Duodenal mucosa (tissue), 2 donors: ENCODE data around the gene METAP1.
"Not testable (repeated sequence)": the region's sequence is repeated elsewhere in the genome, so short reads cannot be mapped to it uniquely, and the experiment has no call there.

Experiments
- H3K27ac ChIP-seq: one replicate; pipeline ENCODE4 v1.7.0; 2013; ENCODE audit warnings: low read depth, low read length
- H3K27me3 ChIP-seq, 2 donors: one replicate each; pipeline ENCODE4 v1.7.0; 2013; ENCODE audit warnings: low read length in 2 of 2, control low read depth in 1 of 2; ENCODE audit not compliant: insufficient read depth in 2 of 2, control insufficient read depth in 1 of 2
- H3K36me3 ChIP-seq, 2 donors: one replicate each; pipeline ENCODE4 v1.7.0; 2013; ENCODE audit warnings: low read length in 2 of 2, control low read depth in 1 of 2; ENCODE audit not compliant: insufficient read depth in 2 of 2, control insufficient read depth in 1 of 2
- H3K4me1 ChIP-seq, 2 donors: one replicate each; pipeline ENCODE4 v1.7.0; 2013; ENCODE audit warnings: low read length in 2 of 2, control low read depth in 1 of 2; ENCODE audit not compliant: insufficient read depth in 2 of 2, control insufficient read depth in 1 of 2
- H3K4me3 ChIP-seq, 2 donors: one replicate each; pipeline ENCODE4 v1.7.0; 2013; ENCODE audit warnings: low read length in 2 of 2, low read depth in 1 of 2
- H3K9ac ChIP-seq, 2 donors: one replicate each; pipeline ENCODE4 v1.7.0; 2013; ENCODE audit warnings: low read length in 2 of 2, low read depth in 1 of 2
- H3K9me3 ChIP-seq, 2 donors: one replicate each; pipeline ENCODE4 v1.7.0; 2013; ENCODE audit warnings: low read length in 2 of 2, control low read depth in 1 of 2; ENCODE audit not compliant: control insufficient read depth in 1 of 2

The METAP1 gene

GRCh38 chr4:98967786-98968329 lies 27.7 kb upstream of the METAP1 start:
- Histone ChIP-seq H3K27ac (no peak overlapping the region), H3K36me3 (no peaks in the 10 kb centered on the region), H3K4me1 (no peaks in the 10 kb centered on the region), H3K27me3 (no peaks in the 10 kb centered on the region), H3K4me3 (no peak overlapping the region), H3K9ac (no peak overlapping the region), H3K9me3 (no peaks in the 10 kb centered on the region)

- H3K27me3 ChIP-seq = no peaks in the 10 kb centered on the region
- H3K9ac ChIP-seq = no peak overlapping the region
- H3K27ac ChIP-seq = no peak overlapping the region
- H3K4me1 ChIP-seq = no peaks in the 10 kb centered on the region
- no peaks in the 10 kb centered on the region for H3K36me3 ChIP-seq
- H3K9me3 ChIP-seq = no peaks in the 10 kb centered on the region
- no peak overlapping the region for H3K4me3 ChIP-seq
Measured at GRCh38 chr4:98969878-98970785, 25.4 kb upstream of the METAP1 start.

DNA sequence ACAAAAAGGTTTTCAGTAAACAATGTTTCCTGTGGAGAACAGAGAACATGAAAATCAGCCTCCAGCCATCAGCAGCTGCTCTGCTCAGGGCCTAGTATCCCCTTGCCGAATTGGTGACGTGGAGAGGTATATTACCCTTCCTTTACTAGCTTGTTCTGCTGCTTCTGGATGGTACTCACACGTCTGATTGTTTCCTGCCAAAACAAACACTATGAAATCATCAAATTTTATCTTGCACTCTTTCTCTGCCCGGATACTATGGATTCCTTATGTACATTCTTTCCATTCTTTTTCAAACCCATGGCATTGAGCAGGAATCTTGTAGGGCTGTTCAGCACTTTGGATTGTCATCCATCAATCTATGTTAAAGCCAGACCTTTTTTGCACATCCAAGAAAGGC lies 18.8 kb upstream of the METAP1 start:
- Histone ChIP-seq H3K9ac (no peak overlapping the region), H3K9me3 (no peaks in the 10 kb centered on the region), H3K27me3 (no peaks in the 10 kb centered on the region)

GRCh38 chr4:98977557-98977956 lies 18.0 kb upstream of the METAP1 start:
- Histone ChIP-seq H3K4me3 (no peak overlapping the region), H3K27ac (no peak overlapping the region), H3K9me3 (no peaks in the 10 kb centered on the region), H3K4me1 (no peaks in the 10 kb centered on the region), H3K9ac (no peak overlapping the region), H3K27me3 (no peaks in the 10 kb centered on the region), H3K36me3 (no peaks in the 10 kb centered on the region)

More for the DNA sequence above, 18.8 kb upstream of the METAP1 start:
- Histone ChIP-seq H3K4me3 (no peak overlapping the region), H3K27ac (no peak overlapping the region), H3K36me3 (no peaks in the 10 kb centered on the region), H3K4me1 (no peaks in the 10 kb centered on the region)

DNA sequence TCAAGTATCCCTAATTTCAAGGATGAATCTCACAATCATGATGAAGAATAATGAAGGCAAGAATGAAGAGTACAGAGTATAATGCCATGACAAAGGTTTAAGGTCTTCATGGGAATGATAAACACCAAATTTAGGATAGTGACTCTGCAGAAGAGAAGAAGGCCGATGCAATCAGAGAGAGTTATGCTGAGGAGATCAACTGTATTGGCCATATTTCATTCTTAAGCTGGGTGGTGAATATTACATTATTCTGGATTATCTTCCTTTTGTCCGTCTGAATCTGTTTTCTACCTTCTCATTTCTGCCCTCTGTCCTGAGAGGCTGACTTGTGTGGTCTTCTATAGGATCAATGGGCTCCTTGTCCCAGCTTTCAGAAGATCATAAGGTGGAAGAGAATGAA lies 7.8 kb upstream of the METAP1 start:
- H3K9me3 ChIP-seq = no peaks in the 10 kb centered on the region
- H3K27me3 ChIP-seq = no peaks in the 10 kb centered on the region
- H3K4me1 ChIP-seq = no peaks in the 10 kb centered on the region
- no peak overlapping the region for H3K4me3 ChIP-seq
- H3K36me3 ChIP-seq = no peaks in the 10 kb centered on the region
- no peak overlapping the region for H3K9ac ChIP-seq
- H3K27ac ChIP-seq = no peak overlapping the region

GRCh38 chr4:98992835-98993234 lies 2.7 kb upstream of the METAP1 start:
- not testable (repeated sequence) for H3K9ac ChIP-seq, H3K9me3 ChIP-seq, H3K36me3 ChIP-seq, H3K27ac ChIP-seq, H3K27me3 ChIP-seq, H3K4me3 ChIP-seq
- peaks cover 13 to 19% of the 10 kb centered on the region in 2 donors for H3K4me1 ChIP-seq

DNA sequence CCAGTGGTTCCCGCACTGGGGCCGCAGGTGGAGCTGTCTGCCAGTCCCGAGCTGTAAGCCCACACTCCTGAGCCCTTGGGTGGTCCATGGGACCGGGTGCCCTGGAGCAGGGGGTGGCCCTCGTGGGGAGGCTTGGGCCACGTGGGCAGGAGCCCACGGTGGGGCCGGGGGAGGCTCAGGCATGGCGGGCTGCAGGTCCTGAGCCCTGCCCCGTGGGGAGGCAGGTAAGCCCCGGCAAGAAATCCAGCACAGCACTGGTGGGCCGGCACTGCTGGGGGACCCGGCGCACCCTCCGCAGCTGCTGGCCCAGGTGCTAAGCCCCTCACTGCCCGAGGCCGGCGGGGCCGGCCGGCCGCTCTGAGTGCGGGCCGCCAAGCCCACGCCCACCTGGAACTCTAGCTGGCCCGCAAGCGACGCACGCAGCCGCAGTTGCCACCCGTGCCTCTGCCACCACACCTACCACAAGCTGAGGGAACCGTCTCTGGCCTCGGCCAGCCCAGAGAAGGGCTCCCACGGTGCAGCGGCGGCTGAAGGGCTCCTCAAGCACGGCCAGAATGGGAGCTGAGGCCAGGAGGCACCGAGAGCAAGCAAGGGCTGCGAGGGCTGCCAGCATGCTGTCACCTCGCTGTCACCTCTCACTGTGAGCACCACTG lies 2.0 kb upstream of the METAP1 start:
- Histone ChIP-seq H3K36me3 (no peaks in the 10 kb centered on the region), H3K9me3 (no peaks in the 10 kb centered on the region), H3K9ac (no peak overlapping the region), H3K4me1 (peaks cover 14 to 19% of the 10 kb centered on the region in 2 donors), H3K27ac (no peak overlapping the region), H3K4me3 (no peak overlapping the region), H3K27me3 (no peaks in the 10 kb centered on the region)

DNA sequence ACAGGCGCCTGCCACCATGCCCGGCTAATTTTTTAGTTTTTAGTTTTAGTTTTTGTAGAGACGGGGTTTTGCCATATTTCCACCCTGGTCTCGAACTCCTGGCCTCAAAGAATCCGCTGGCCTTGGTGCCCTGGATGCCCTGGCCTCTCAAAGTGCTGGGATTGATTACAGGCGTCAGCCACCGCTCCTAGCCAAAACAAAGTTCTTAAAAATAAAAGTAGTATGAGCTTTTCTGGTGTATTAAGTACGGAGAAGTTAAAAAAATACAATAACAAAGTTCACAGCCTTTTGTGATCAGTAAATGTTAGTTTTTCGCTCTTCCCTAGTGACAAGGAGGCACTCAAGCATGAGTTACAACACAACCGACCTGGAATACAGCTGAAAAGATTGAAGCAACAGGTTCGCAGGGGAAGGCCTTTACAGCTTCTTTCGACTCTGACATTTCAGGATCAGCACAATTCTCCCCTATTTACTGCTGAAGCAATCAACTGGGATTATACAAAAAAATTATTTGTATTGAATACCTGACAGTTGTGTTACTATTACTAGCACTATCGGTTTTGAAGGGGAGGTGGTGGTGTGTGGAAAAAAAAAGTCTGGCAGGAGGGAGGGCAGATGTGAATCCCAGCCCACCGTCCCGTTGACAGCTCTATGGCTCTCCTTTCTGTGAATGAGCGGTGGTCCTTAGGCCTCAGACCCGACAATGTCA lies 893 bp upstream of the METAP1 start:
- no peaks in the 10 kb centered on the region for H3K36me3 ChIP-seq
- H3K4me3 ChIP-seq = peak overlapping the region; percentile 79 to 90
- H3K27ac ChIP-seq = peak overlapping the region; percentile 79
- no peaks in the 10 kb centered on the region for H3K27me3 ChIP-seq
- H3K9ac ChIP-seq = peak overlapping the region; percentile 88 to 92
- no peaks in the 10 kb centered on the region for H3K9me3 ChIP-seq
- peaks cover 14 to 19% of the 10 kb centered on the region in 2 donors for H3K4me1 ChIP-seq

DNA sequence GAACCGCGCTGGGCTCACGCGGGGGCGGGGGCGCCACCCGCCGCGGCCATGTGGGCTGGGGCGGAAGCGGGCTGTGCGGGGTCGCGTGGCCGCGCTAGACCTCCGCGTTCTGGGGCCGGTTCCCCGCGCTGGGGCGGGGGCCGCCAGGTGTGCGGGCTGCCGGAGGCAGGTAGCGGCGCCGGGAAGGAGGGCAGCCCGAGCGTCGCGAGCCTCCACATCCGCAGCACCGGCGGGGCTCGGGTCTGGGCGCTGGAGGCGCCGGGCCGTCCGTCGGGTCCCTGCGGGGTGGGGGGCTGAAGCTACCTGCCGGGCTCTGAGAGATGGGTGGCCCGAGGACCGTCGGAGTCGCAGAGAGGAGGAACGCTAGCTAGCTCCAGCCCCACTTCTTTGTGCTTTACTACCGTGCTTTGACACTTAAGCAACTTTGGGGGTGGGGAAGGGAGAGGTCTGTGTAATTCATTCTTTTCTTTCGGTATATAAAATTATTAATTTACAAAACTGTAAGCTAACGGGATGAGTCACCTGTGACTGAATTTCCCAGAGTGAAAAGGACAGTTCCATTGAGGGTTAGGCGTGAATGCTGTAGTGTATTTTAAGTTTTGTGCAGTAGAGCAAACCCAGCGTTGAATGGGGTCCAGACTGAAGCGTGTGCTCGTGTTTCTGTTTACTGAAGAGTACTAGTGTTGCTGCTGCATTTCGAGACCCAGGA lies 689 bp downstream of the METAP1 start:
- H3K9me3 ChIP-seq = no peaks in the 10 kb centered on the region
- no peaks in the 10 kb centered on the region for H3K36me3 ChIP-seq
- H3K27ac ChIP-seq = peak overlapping the region; percentile 78
- H3K27me3 ChIP-seq = no peaks in the 10 kb centered on the region
- H3K9ac ChIP-seq = peak overlapping the region; percentile 43 to 83
- H3K4me1 ChIP-seq = peaks cover 14 to 19% of the 10 kb centered on the region in 2 donors
- peak overlapping the region; percentile 88 to 95 for H3K4me3 ChIP-seq
